VCaP (cell line): ENCODE results near the gene MRC1.

Experiments used
- H3K27ac ChIP-seq: fragments of 450-650 bp; 2 replicates; pipeline ENCODE4 v1.5.1; 2017
- TF ChIP-seq, protein P1 (sequence below): fragments of 450-650 bp; conservative IDR thresholded peaks from 2 replicates; pipeline ENCODE4 v1.5.1; 2017; ENCODE audit warnings: mild to moderate bottlenecking, moderate library complexity

Gene MRC1

GRCh38 chr10:17779784-17780183, 29.4 kb upstream of the MRC1 start:
- no peak overlapping the region for H3K27ac ChIP-seq
- TF ChIP-seq, protein P1, sequence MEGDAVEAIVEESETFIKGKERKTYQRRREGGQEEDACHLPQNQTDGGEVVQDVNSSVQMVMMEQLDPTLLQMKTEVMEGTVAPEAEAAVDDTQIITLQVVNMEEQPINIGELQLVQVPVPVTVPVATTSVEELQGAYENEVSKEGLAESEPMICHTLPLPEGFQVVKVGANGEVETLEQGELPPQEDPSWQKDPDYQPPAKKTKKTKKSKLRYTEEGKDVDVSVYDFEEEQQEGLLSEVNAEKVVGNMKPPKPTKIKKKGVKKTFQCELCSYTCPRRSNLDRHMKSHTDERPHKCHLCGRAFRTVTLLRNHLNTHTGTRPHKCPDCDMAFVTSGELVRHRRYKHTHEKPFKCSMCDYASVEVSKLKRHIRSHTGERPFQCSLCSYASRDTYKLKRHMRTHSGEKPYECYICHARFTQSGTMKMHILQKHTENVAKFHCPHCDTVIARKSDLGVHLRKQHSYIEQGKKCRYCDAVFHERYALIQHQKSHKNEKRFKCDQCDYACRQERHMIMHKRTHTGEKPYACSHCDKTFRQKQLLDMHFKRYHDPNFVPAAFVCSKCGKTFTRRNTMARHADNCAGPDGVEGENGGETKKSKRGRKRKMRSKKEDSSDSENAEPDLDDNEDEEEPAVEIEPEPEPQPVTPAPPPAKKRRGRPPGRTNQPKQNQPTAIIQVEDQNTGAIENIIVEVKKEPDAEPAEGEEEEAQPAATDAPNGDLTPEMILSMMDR, result no peak

DNA sequence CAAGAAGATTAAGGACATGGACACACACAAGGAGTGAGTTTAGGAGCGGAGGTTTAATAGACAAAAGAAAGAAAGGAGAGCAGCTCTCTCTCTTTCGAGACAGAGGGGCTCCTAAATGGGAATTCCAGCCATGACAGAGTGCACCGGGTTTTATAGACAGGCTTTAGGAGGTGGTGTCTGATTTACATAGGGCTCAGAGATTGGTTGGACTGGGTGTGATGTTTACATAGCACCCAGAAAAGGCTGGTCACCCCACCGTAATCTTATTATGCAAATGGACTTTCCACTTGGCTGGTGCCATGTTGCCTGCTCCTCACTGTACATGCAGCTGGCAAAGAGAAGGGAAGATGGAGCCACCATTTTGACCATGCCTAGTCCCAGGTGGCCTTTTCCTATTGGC, 28.4 kb upstream of the MRC1 start:
- TF ChIP-seq, protein P1, result no peak
- H3K27ac ChIP-seq, result no peak overlapping the region

- TF ChIP-seq, protein P1, result no peak; the same call in 1 of the 2 replicates
- H3K27ac ChIP-seq, result no peak overlapping the region
These were observed 27.3 kb upstream of the MRC1 start for GRCh38 chr10:17781856-17782255.

GRCh38 chr10:17782921-17783665, 26.1 kb upstream of the MRC1 start:
- TF ChIP-seq, protein P1, result no peak
- H3K27ac ChIP-seq, result no peak overlapping the region

DNA sequence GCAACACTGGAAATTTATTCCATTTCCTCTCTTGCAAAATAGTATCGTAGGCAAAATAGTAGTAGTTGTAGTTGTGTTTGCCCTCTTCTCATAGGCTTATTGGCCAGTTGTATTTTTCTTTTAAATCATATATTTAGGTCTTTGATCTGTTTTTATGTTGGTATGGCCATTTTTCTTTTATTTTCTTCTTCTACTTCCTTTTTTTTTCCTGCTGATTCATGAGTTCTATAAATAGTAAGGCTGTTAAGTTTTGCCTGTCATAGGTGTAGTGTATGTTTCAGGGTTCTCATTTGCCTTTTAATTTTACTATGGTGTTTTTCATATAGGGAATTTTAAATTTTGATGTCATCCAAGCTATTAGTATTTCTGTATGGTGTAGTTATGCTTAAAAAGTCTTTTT, 25.4 kb upstream of the MRC1 start:
- TF ChIP-seq, protein P1, result no peak
- H3K27ac ChIP-seq, result no peak overlapping the region

GRCh38 chr10:17784688-17785087, 24.5 kb upstream of the MRC1 start:
- no peak overlapping the region for H3K27ac ChIP-seq
- TF ChIP-seq, protein P1, result no peak

GRCh38 chr10:17785276-17785930, 23.7 kb upstream of the MRC1 start:
- TF ChIP-seq, protein P1, result no peak
- no peak overlapping the region for H3K27ac ChIP-seq
